ENCODE data around the gene SPACDR. TPM values are rescaled to one million over a fixed set of nuclear protein-coding genes. Genes with fewer than 3 reads are reported as not detected.
"Not testable (repeated sequence)": the region's sequence is repeated elsewhere in the genome, so short reads cannot be mapped to it uniquely, and the experiment has no call there.

Gene SPACDR
- total RNA-seq, 1 experiment from 2014 or later: not detected

DNA sequence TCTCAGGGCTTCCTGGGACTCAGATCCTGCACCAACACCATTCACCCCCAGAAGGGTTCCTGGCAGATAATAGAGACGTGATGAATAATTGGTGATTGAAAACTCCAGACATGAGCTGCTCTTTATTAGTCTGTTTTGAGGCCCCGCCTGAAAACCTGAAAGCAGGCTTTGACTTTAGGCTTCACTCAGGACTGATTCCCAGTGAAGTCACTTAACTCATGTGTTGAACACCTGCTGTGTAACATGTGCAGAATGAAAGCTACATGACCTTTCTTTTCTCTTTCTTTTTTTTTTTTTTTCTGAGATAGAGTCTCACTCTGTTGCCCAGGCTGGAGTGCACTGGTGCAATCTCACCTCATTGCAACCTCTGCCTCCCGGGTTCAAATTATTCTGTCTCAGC, 8.9 kb downstream of the SPACDR start:
- no peak overlapping the region for H3K4me3 Mint-ChIP-seq
- H3K23me2 ChIP-seq (ENCODE audit: insufficient read length, low read depth, low read length, poor library complexity, severe bottlenecking): no peaks in the 10 kb centered on the region
- no peak overlapping the region for H2BK120ac ChIP-seq (ENCODE audit: low read depth, low read length, poor library complexity, severe bottlenecking)
- H3K9me3 ChIP-seq (ENCODE audit: control insufficient read depth, low read depth, low read length): no peaks in the 10 kb centered on the region
- H4K5ac ChIP-seq (ENCODE audit: insufficient read length, low read depth, low read length): no peak overlapping the region
- no CpG with 5 or more reads among the region's 3 CpGs for WGBS (ENCODE audit: extremely low coverage, insufficient read length, low lambda C conversion rate)
- H2BK20ac ChIP-seq (ENCODE audit: low read depth, low read length, poor library complexity, severe bottlenecking): no peak overlapping the region
- H2AK5ac ChIP-seq (ENCODE audit: insufficient read length, low read length): no peak overlapping the region
- H3K36me3 Mint-ChIP-seq (ENCODE audit: insufficient read depth in 1 of 3, low read depth in 3 of 3): no peaks in the 10 kb centered on the region; a peak in 1 of 7 replicates
- H4K91ac ChIP-seq (ENCODE audit: insufficient read length, low read depth, low read length): no peak overlapping the region
- peaks cover 7 to 16% of the 10 kb centered on the region in 2 experiments for H3K4me1 Mint-ChIP-seq
- H4K20me1 ChIP-seq (ENCODE audit: control insufficient read depth, insufficient read depth, insufficient read length): no peaks in the 10 kb centered on the region
- no peak overlapping the region for H3K4me2 ChIP-seq (ENCODE audit: insufficient read depth, insufficient read length, low read length)
- no peak overlapping the region for H2BK12ac ChIP-seq (ENCODE audit: insufficient read length, low read depth, low read length)
- no peak overlapping the region for H3K14ac ChIP-seq (ENCODE audit: insufficient read depth, low read length)
- H3K79me2 ChIP-seq (ENCODE audit: insufficient read depth, low read length): no peaks in the 10 kb centered on the region
- no peak overlapping the region for H3T11ph ChIP-seq (ENCODE audit: low read length)
- no peaks in the 10 kb centered on the region; a peak in 1 of 5 replicates for H3K9me3 Mint-ChIP-seq
- H3K27me3 ChIP-seq (ENCODE audit: insufficient read depth, low read length): no peaks in the 10 kb centered on the region
- no peak overlapping the region for H3K9ac ChIP-seq (ENCODE audit: extremely low read depth, insufficient read length, low read length)
- no peaks in the 10 kb centered on the region for H3K79me1 ChIP-seq (ENCODE audit: insufficient read depth, low read depth, low read length, poor library complexity, severe bottlenecking)
- H3K4me1 ChIP-seq (ENCODE audit: insufficient read depth, low read length): no peaks in the 10 kb centered on the region
- DNase-seq: no peak
- no peak overlapping the region for H3K4ac ChIP-seq (ENCODE audit: low read depth, low read length)
- no peak overlapping the region for H3K56ac ChIP-seq (ENCODE audit: insufficient read length, low read depth, low read length)
- H4K8ac ChIP-seq (replicated peaks; ENCODE audit: insufficient read length, low read depth, low read length): no peak overlapping the region
- no peak overlapping the region for H3K23ac ChIP-seq (ENCODE audit: insufficient read length, low read depth, low read length)
- no peak overlapping the region for H2BK15ac ChIP-seq (ENCODE audit: low read depth, low read length)
- H2AFZ ChIP-seq (ENCODE audit: low read length): no peak overlapping the region
- no peak overlapping the region for H3K18ac ChIP-seq (ENCODE audit: insufficient read length, low read depth, low read length)
- H3K27ac ChIP-seq (ENCODE audit: insufficient read length, low read depth, low read length): no peak overlapping the region
- no peak overlapping the region for H3K27ac Mint-ChIP-seq
- TF ChIP-seq, protein P1, sequence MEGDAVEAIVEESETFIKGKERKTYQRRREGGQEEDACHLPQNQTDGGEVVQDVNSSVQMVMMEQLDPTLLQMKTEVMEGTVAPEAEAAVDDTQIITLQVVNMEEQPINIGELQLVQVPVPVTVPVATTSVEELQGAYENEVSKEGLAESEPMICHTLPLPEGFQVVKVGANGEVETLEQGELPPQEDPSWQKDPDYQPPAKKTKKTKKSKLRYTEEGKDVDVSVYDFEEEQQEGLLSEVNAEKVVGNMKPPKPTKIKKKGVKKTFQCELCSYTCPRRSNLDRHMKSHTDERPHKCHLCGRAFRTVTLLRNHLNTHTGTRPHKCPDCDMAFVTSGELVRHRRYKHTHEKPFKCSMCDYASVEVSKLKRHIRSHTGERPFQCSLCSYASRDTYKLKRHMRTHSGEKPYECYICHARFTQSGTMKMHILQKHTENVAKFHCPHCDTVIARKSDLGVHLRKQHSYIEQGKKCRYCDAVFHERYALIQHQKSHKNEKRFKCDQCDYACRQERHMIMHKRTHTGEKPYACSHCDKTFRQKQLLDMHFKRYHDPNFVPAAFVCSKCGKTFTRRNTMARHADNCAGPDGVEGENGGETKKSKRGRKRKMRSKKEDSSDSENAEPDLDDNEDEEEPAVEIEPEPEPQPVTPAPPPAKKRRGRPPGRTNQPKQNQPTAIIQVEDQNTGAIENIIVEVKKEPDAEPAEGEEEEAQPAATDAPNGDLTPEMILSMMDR (conservative IDR thresholded peaks at IDR 0.05): no peak
- peaks cover 3% of the 10 kb centered on the region for H3K27me3 Mint-ChIP-seq (ENCODE audit: low read depth)
- H2BK5ac ChIP-seq (ENCODE audit: insufficient read length, low read length): no peak overlapping the region

DNA sequence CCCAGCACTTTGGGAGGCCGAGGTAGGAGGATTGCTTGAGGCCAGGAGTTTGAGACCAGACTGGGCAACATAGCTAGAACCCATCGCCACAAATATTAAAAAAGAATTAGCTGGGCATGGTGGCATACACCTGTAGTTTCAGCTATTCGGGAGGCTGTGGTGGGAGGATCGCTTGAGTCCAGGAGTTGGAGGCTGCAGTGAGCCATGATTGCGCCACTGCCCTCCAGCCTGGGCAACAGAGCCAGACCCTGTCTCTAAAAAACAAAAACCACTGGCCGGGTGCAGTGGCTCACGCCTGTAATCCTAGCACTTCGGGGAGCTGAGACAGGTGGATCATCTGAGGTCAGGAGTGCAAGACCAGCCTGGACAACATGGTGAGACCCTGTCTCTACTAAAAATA, 10.2 kb downstream of the SPACDR start:
- not testable (repeated sequence) for H4K20me1 ChIP-seq (ENCODE audit: control insufficient read depth, insufficient read depth, insufficient read length); H3K27me3 ChIP-seq (ENCODE audit: insufficient read depth, low read length); H2AFZ ChIP-seq (ENCODE audit: low read length); H3K23ac ChIP-seq (ENCODE audit: insufficient read length, low read depth, low read length); H3K4ac ChIP-seq (ENCODE audit: low read depth, low read length); H3K9me3 Mint-ChIP-seq; H2BK120ac ChIP-seq (ENCODE audit: low read depth, low read length, poor library complexity, severe bottlenecking); H3K79me2 ChIP-seq (ENCODE audit: insufficient read depth, low read length); H3K27ac ChIP-seq (ENCODE audit: insufficient read length, low read depth, low read length); H3K23me2 ChIP-seq (ENCODE audit: insufficient read length, low read depth, low read length, poor library complexity, severe bottlenecking); H3K9me3 ChIP-seq (ENCODE audit: control insufficient read depth, low read depth, low read length); H3K36me3 Mint-ChIP-seq (ENCODE audit: insufficient read depth in 1 of 3, low read depth in 3 of 3); H3K14ac ChIP-seq (ENCODE audit: insufficient read depth, low read length); H4K5ac ChIP-seq (ENCODE audit: insufficient read length, low read depth, low read length); H2AK5ac ChIP-seq (ENCODE audit: insufficient read length, low read length); H4K8ac ChIP-seq (replicated peaks; ENCODE audit: insufficient read length, low read depth, low read length); H3K4me1 ChIP-seq (ENCODE audit: insufficient read depth, low read length); H3K4me2 ChIP-seq (ENCODE audit: insufficient read depth, insufficient read length, low read length); H2BK5ac ChIP-seq (ENCODE audit: insufficient read length, low read length); H2BK12ac ChIP-seq (ENCODE audit: insufficient read length, low read depth, low read length); H2BK15ac ChIP-seq (ENCODE audit: low read depth, low read length); H4K91ac ChIP-seq (ENCODE audit: insufficient read length, low read depth, low read length); H2BK20ac ChIP-seq (ENCODE audit: low read depth, low read length, poor library complexity, severe bottlenecking); H3K4me3 Mint-ChIP-seq; H3K18ac ChIP-seq (ENCODE audit: insufficient read length, low read depth, low read length); H3K27ac Mint-ChIP-seq; H3K56ac ChIP-seq (ENCODE audit: insufficient read length, low read depth, low read length); H3K9ac ChIP-seq (ENCODE audit: extremely low read depth, insufficient read length, low read length); H3T11ph ChIP-seq (ENCODE audit: low read length); DNase-seq; H3K27me3 Mint-ChIP-seq (ENCODE audit: low read depth); H3K79me1 ChIP-seq (ENCODE audit: insufficient read depth, low read depth, low read length, poor library complexity, severe bottlenecking)
- H3K4me1 Mint-ChIP-seq: peaks cover 7 to 19% of the 10 kb centered on the region in 2 experiments
- no CpG with 5 or more reads among the region's 8 CpGs for WGBS (ENCODE audit: extremely low coverage, insufficient read length, low lambda C conversion rate)

Measured in H9 (cell line).